GM12875 (cell line): ENCODE results near the gene CDC42BPG.

ENCODE experiments used
- H3K4me3 ChIP-seq: one replicate; pipeline ENCODE4 v1.5.1; 2011; ENCODE audit warnings: low read depth, low read length, control low read depth
- CTCF ChIP-seq: IDR thresholded peaks from 2 replicates; pipeline ENCODE4 v1.5.1; 2011; ENCODE audit warnings: low read depth, mild to moderate bottlenecking, control low read depth, inconsistent platforms, low read length, moderate library complexity, borderline replicate concordance; ENCODE audit not compliant: insufficient read depth

Gene CDC42BPG

GRCh38 chr11:64800303-64801157 lies 43.9 kb downstream of the CDC42BPG start:
- H3K4me3 ChIP-seq, result peak overlapping the region; percentile 26
- no peak for TF ChIP-seq CTCF

- TF ChIP-seq CTCF, result no peak
- no peak overlapping the region for H3K4me3 ChIP-seq
Observed at GRCh38 chr11:64799623-64800302, 44.7 kb downstream of the CDC42BPG start.

- TF ChIP-seq CTCF, result no peak
- no peak overlapping the region for H3K4me3 ChIP-seq
Observed at GRCh38 chr11:64799256-64799622, 45.2 kb downstream of the CDC42BPG start.

GRCh38 chr11:64796757-64797541 lies 47.5 kb downstream of the CDC42BPG start:
- no peak overlapping the region for H3K4me3 ChIP-seq
- TF ChIP-seq CTCF, result no peak

GRCh38 chr11:64796047-64796756 lies 48.3 kb downstream of the CDC42BPG start:
- H3K4me3 ChIP-seq, result no peak overlapping the region
- no peak for TF ChIP-seq CTCF

- TF ChIP-seq CTCF, result no peak
- no peak overlapping the region for H3K4me3 ChIP-seq
Observed at GRCh38 chr11:64794526-64794925, 49.9 kb downstream of the CDC42BPG start.
